ENCODE measurements around the gene EPB41L5.
A peak's percentile ranks its signal among the peaks of the same experiment; 100 is the strongest.
"Not testable (repeated sequence)": the region's sequence is repeated elsewhere in the genome, so short reads cannot be mapped to it uniquely, and the experiment has no call there.

EPB41L5 gene

GRCh38 chr2:120108049-120108448, 95.2 kb downstream of the EPB41L5 start:
- ATAC-seq (no peak), DNase-seq (no peak)
- no peak overlapping the region for H3K4me3 Mint-ChIP-seq
- peaks cover 9 to 11% of the 10 kb centered on the region in 2 donors for H3K9me3 Mint-ChIP-seq
- H3K27ac Mint-ChIP-seq: no peak overlapping the region
- peaks cover 19% of the 10 kb centered on the region for H3K4me1 Mint-ChIP-seq
- H3K27me3 Mint-ChIP-seq: no peaks in the 10 kb centered on the region

GRCh38 chr2:120108749-120109148, 95.9 kb downstream of the EPB41L5 start:
- Mint-ChIP-seq H3K4me3 (no peak overlapping the region), H3K27ac (no peak overlapping the region), H3K4me1 (peaks cover 19% of the 10 kb centered on the region), H3K27me3 (no peaks in the 10 kb centered on the region), H3K9me3 (peaks cover 9 to 11% of the 10 kb centered on the region in 2 donors)
- ATAC-seq: no peak
- DNase-seq: no peak

DNA sequence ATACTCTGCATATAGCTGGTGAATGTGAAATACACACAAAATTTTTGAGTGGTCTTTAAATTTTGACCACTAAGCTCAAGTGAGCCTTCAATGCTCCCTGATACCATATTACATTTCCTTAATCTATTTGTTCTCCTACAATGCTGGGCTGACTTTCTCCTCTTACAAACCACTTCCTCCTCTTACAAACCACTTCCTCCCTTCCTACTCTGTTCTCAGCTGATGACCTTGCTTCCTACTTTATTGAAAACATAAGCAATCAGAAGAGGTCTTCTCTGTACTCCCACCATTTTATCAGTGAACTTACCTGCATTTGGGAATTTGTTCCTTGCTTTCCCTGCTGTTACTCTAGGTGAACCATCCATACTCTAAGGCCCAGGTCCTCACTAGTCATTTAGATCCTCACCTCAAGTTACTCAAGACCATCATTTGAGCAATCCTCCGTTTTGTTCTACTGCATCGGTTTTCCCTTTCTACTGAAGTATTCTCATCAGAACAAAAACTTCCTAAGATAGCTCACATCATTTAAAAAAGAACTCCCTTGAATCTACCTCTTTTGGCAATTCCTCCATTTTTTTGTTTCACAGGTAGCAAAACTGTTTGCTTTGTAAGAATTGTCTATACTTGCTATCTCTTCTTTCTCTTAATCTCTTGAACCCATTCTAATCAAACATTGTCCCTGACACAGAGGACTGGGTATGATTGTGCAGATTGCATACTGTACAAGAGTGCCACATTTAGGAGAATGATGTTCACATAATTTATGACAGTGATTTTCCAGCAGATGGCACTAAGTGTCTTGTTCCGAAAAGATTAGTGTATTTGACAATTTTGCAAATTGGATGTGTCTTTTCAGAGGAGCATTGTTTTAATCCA, 96.5 kb downstream of the EPB41L5 start:
- Mint-ChIP-seq H3K27ac (peak overlapping the region in 1 of 2 donors; percentile 79), H3K9me3 (peaks cover 9 to 11% of the 10 kb centered on the region in 2 donors), H3K4me1 (peaks cover 19% of the 10 kb centered on the region), H3K27me3 (no peaks in the 10 kb centered on the region), H3K4me3 (peak overlapping the region; percentile 45 to 48)
- DNase-seq (no peak), ATAC-seq (peak; percentile 87)

DNA sequence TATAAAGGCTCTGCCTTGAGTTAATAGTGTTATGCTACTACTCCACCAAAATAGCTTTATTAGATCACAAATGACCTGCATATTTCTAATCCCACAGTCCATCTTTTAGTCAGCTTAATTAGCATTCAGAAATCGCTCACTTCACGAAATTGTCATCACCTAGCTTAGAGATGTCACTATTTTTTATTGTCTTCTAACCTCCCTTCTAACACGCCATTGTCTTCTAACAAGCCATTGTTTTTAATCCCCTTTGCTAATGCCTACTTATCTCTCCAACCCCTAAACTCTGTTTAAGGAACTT, 97.1 kb downstream of the EPB41L5 start:
- H3K4me3 Mint-ChIP-seq: no peak overlapping the region
- peak overlapping the region in 1 of 2 donors; percentile 36 for H3K27ac Mint-ChIP-seq
- H3K27me3 Mint-ChIP-seq: no peaks in the 10 kb centered on the region
- H3K9me3 Mint-ChIP-seq: peaks cover 9 to 11% of the 10 kb centered on the region in 2 donors
- ATAC-seq (no peak), DNase-seq (no peak)
- peaks cover 19% of the 10 kb centered on the region for H3K4me1 Mint-ChIP-seq

- ATAC-seq: no peak
- no peak for DNase-seq
- Mint-ChIP-seq H3K4me3 (no peak overlapping the region), H3K27me3 (no peaks in the 10 kb centered on the region), H3K4me1 (peaks cover 19% of the 10 kb centered on the region), H3K9me3 (peaks cover 9 to 11% of the 10 kb centered on the region in 2 donors), H3K27ac (peak overlapping the region in 1 of 2 donors; percentile 36)
These were observed 97.6 kb downstream of the EPB41L5 start for GRCh38 chr2:120110507-120110906.

DNA sequence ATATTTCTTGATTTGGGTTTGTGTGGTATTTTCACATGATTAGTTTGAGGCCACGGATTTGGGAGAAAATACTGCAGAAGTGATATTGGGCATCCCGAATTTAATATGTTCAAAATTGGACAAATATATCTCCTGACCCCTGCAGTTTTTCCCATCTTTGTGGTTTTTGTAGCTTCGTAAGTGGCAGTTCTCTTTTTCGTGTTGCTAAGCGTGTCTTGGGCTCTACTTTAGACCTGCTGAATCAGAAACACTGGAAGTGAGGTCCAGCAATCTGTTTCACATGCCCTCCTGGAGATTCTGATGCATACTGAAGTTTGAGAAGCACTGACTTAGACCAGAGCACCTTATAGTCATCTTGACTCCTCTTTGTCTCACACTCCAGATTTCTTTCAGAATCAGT, 98.3 kb downstream of the EPB41L5 start:
- Mint-ChIP-seq H3K27me3 (no peaks in the 10 kb centered on the region), H3K4me1 (peaks cover 19% of the 10 kb centered on the region), H3K9me3 (peaks cover 9 to 11% of the 10 kb centered on the region in 2 donors), H3K4me3 (no peak overlapping the region), H3K27ac (no peak overlapping the region)
- DNase-seq (no peak), ATAC-seq (no peak)

- no peaks in the 10 kb centered on the region for H3K9me3 Mint-ChIP-seq
- H3K4me3 Mint-ChIP-seq: no peak overlapping the region
- no peaks in the 10 kb centered on the region for H3K27me3 Mint-ChIP-seq
- H3K27ac Mint-ChIP-seq: no peak overlapping the region
- DNase-seq (no peak), ATAC-seq (no peak)
- H3K4me1 Mint-ChIP-seq: no peaks in the 10 kb centered on the region
These were observed 105.1 kb downstream of the EPB41L5 start for GRCh38 chr2:120118018-120118417.

GRCh38 chr2:120118471-120118870, 105.6 kb downstream of the EPB41L5 start:
- no peak for DNase-seq
- H3K4me1 Mint-ChIP-seq: no peaks in the 10 kb centered on the region
- no peak overlapping the region for H3K27ac Mint-ChIP-seq
- no peak overlapping the region for H3K4me3 Mint-ChIP-seq
- no peaks in the 10 kb centered on the region for H3K9me3 Mint-ChIP-seq
- no peak for ATAC-seq
- H3K27me3 Mint-ChIP-seq: no peaks in the 10 kb centered on the region

DNA sequence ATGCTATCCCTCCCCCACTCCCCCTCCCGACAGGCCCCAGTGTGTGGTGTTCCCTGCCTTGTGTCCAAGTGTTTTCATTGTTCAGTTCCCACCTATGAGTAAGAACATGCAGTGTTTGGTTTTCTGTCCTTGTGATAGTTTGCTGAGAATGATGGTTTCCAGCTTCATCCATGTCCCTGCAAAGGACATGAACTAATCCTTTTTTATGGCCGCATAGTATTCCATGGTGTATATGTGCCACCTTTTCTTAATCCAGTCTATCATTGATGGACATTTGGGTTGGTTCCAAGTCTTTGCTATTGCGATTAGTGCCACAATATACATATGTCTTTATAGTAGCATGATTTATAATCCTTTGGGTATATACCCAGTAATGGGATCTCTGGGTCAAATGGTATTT, 108.5 kb downstream of the EPB41L5 start:
- not testable (repeated sequence) for DNase-seq, H3K27ac Mint-ChIP-seq, H3K27me3 Mint-ChIP-seq, H3K4me3 Mint-ChIP-seq, H3K9me3 Mint-ChIP-seq, ATAC-seq, H3K4me1 Mint-ChIP-seq

- Mint-ChIP-seq H3K27me3 (no peaks in the 10 kb centered on the region), H3K4me3 (no peak overlapping the region), H3K27ac (no peak overlapping the region), H3K4me1 (no peaks in the 10 kb centered on the region), H3K9me3 (no peaks in the 10 kb centered on the region)
- ATAC-seq (no peak), DNase-seq (no peak)
These were observed 110.2 kb downstream of the EPB41L5 start for GRCh38 chr2:120123090-120123489.

- ATAC-seq: no peak
- Mint-ChIP-seq H3K4me3 (no peak overlapping the region), H3K27ac (no peak overlapping the region), H3K4me1 (no peaks in the 10 kb centered on the region), H3K27me3 (no peaks in the 10 kb centered on the region), H3K9me3 (no peaks in the 10 kb centered on the region)
- DNase-seq: no peak
These were observed 112.3 kb downstream of the EPB41L5 start for GRCh38 chr2:120125195-120125594.

GRCh38 chr2:120128216-120128615, 115.3 kb downstream of the EPB41L5 start:
- no peak for DNase-seq
- no peak overlapping the region for H3K27ac Mint-ChIP-seq
- no peak for ATAC-seq
- no peak overlapping the region for H3K4me3 Mint-ChIP-seq
- no peaks in the 10 kb centered on the region for H3K27me3 Mint-ChIP-seq
- no peaks in the 10 kb centered on the region for H3K9me3 Mint-ChIP-seq
- H3K4me1 Mint-ChIP-seq: no peaks in the 10 kb centered on the region

GRCh38 chr2:120132190-120132589, 119.3 kb downstream of the EPB41L5 start:
- no peak overlapping the region for H3K4me3 Mint-ChIP-seq
- H3K4me1 Mint-ChIP-seq: no peaks in the 10 kb centered on the region
- no peaks in the 10 kb centered on the region for H3K27me3 Mint-ChIP-seq
- DNase-seq (no peak), ATAC-seq (no peak)
- peaks cover 11 to 17% of the 10 kb centered on the region in 2 donors for H3K9me3 Mint-ChIP-seq
- no peak overlapping the region for H3K27ac Mint-ChIP-seq

DNA sequence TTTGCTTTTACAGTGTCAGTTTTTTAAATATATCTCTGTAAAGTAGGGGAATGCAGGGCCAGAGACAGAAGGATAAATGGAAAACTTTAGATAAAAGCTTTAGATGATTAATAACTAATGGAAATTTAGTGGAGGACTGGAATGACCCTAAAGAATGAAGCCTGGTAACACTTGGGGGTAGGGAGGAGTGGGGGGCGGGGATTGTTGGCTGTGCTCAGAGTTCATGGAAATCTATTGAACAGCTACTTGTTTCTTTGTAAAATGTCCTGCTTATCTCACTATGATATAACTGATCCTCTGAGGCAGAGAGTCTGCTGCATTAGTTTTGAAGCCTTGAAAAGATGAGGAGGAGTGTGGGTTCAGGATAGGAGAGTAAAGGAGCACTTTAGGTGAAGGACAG, 119.8 kb downstream of the EPB41L5 start:
- Mint-ChIP-seq H3K9me3 (peaks cover 11 to 17% of the 10 kb centered on the region in 2 donors), H3K4me3 (no peak overlapping the region), H3K27me3 (no peaks in the 10 kb centered on the region), H3K4me1 (no peaks in the 10 kb centered on the region), H3K27ac (no peak overlapping the region)
- ATAC-seq (no peak), DNase-seq (no peak)

GRCh38 chr2:120133572-120134244, 120.8 kb downstream of the EPB41L5 start:
- H3K27ac Mint-ChIP-seq: no peak overlapping the region
- no peaks in the 10 kb centered on the region for H3K4me1 Mint-ChIP-seq
- H3K9me3 Mint-ChIP-seq: peaks cover 11 to 17% of the 10 kb centered on the region in 2 donors
- no peak overlapping the region for H3K4me3 Mint-ChIP-seq
- no peak for ATAC-seq
- DNase-seq: no peak
- H3K27me3 Mint-ChIP-seq: no peaks in the 10 kb centered on the region

GRCh38 chr2:120134263-120134662, 121.4 kb downstream of the EPB41L5 start:
- ATAC-seq (no peak), DNase-seq (no peak)
- Mint-ChIP-seq H3K27me3 (no peaks in the 10 kb centered on the region), H3K27ac (no peak overlapping the region), H3K9me3 (peaks cover 11 to 17% of the 10 kb centered on the region in 2 donors), H3K4me1 (no peaks in the 10 kb centered on the region), H3K4me3 (no peak overlapping the region)

Measured in stimulated activated naive CD8-positive, alpha-beta T cell treated with anti-CD3 and anti-CD28 coated beads, Interleukin-15, amount 100 ng/mL, for 72 hours (primary cell).